Endothelial cell of umbilical vein (primary cell): ENCODE measurements around the gene RBM39. TPM values are rescaled to one million over a fixed set of nuclear protein-coding genes. Genes with fewer than 3 reads are reported as not detected.

Source experiments
- BruUV-seq: library from RNA; stranded (reverse); fragments of 400-500 nt; replicated peaks from 2 replicates; lab custom pipeline; 2021; lab: Mats Ljungman, UMichigan
- CTCF ChIA-PET: fragments of 300-600, 350-600 bp; sonication (Branson Sonifier 250); formaldehyde crosslinking; loops from one replicate; lab custom pipeline; 2021; ENCODE audit warnings: antibody characterized with exemption, inconsistent platforms; lab: Charles Lee
- POLR2A ChIA-PET: fragments of 300-600, 350-600 bp; sonication (Branson Sonifier 250); formaldehyde crosslinking; loops from one replicate; lab custom pipeline; 2021; ENCODE audit warnings: antibody characterized with exemption, inconsistent platforms; lab: Charles Lee
- DNase-seq: peaks from one replicate; pipeline ENCODE4 v3.0.0-alpha.2; 2011; ENCODE audit warnings: low read depth, low spot score
- FAIRE-seq: peaks from 2 replicates; lab custom pipeline; 2011; peaks lifted over from hg19 to GRCh38; lab: Jason Lieb, UNC
- H2AFZ ChIP-seq: 2 replicates; pipeline ENCODE4 v1.6.0; 2012; ENCODE audit warnings: low read depth, low read length, control low read depth, inconsistent platforms
- H3K27ac ChIP-seq: 2 replicates; pipeline ENCODE4 v1.5.1; 2011; ENCODE audit warnings: low read depth, mild to moderate bottlenecking, control low read depth, low read length, moderate library complexity; ENCODE audit not compliant: insufficient read depth
- H3K27me3 ChIP-seq, 2 experiments: 2 replicates each; pipeline versions ENCODE4 v1.6.0 to v1.6.1; 2011; ENCODE audit warnings: low read length in 2 of 2, mixed read lengths in 1 of 2; ENCODE audit not compliant: control insufficient read depth in 2 of 2, insufficient read depth in 2 of 2
- H3K36me3 ChIP-seq, 2 experiments: 2 replicates in 1 of 2; 3 replicates in 1 of 2; pipeline ENCODE4 v1.5.1; 2011; ENCODE audit warnings: low read length in 2 of 2, mild to moderate bottlenecking in 1 of 2, moderate library complexity in 1 of 2; ENCODE audit not compliant: control insufficient read depth in 2 of 2, insufficient read depth in 2 of 2; ENCODE audit errors: extremely low read depth in 1 of 2
- H3K4me1 ChIP-seq: 3 replicates; pipeline ENCODE4 v1.5.1; 2011; ENCODE audit warnings: mild to moderate bottlenecking, low read length; ENCODE audit not compliant: control insufficient read depth, insufficient read depth; ENCODE audit errors: extremely low read depth
- H3K4me2 ChIP-seq: 2 replicates; pipeline ENCODE4 v1.6.1; 2011; ENCODE audit warnings: low read length, control low read depth, mixed read lengths; ENCODE audit not compliant: insufficient read depth
- H3K4me3 ChIP-seq, 3 experiments: fragments of 200-600 bp in 1 of 3; sonication (generic), shearing (Covaris generic) in 1 of 3; replicated peaks in 1 of 3; 2 replicates each; pipeline ENCODE4 v1.5.1; 2011 to 2016; ENCODE audit warnings: control low read depth in 3 of 3, low read length in 3 of 3, mild to moderate bottlenecking in 2 of 3, inconsistent platforms in 1 of 3, low read depth in 1 of 3, moderate library complexity in 1 of 3; ENCODE audit not compliant: insufficient read depth in 1 of 3
- H3K79me2 ChIP-seq: 2 replicates; pipeline ENCODE4 v1.6.0; 2012; ENCODE audit warnings: low read length, inconsistent platforms; ENCODE audit not compliant: control insufficient read depth, insufficient read depth
- H3K9ac ChIP-seq: replicated peaks from 2 replicates; pipeline ENCODE3; 2011; ENCODE audit warnings: low read length, control low read depth; ENCODE audit not compliant: insufficient read depth; ENCODE audit errors: extremely low read depth
- H3K9me1 ChIP-seq: replicated peaks from 3 replicates; pipeline ENCODE4 v1.6.0; 2011; ENCODE audit warnings: mild to moderate bottlenecking, low read length; ENCODE audit not compliant: control insufficient read depth, insufficient read depth; ENCODE audit errors: extremely low read depth
- H3K9me3 ChIP-seq: replicated peaks from 2 replicates; pipeline ENCODE4 v1.5.1; 2012; ENCODE audit warnings: low read length, inconsistent platforms; ENCODE audit not compliant: control insufficient read depth, insufficient read depth
- H4K20me1 ChIP-seq: replicated peaks from 2 replicates; pipeline ENCODE3; 2011; ENCODE audit warnings: mild to moderate bottlenecking, low read length; ENCODE audit not compliant: control insufficient read depth, insufficient read depth; ENCODE audit errors: extremely low read depth
- EZH2 ChIP-seq: IDR thresholded peaks from 2 replicates; pipeline ENCODE4 v1.6.1; 2012; ENCODE audit warnings: borderline replicate concordance, low read depth, mild to moderate bottlenecking, moderate library complexity, low read length, inconsistent platforms; ENCODE audit not compliant: severe bottlenecking
- FOS ChIP-seq: IDR thresholded peaks from 2 replicates; pipeline ENCODE4 v1.6.1; 2011; ENCODE audit warnings: mild to moderate bottlenecking, low read length, moderate library complexity, borderline replicate concordance; ENCODE audit not compliant: insufficient read depth
- GATA2 ChIP-seq: IDR thresholded peaks from 2 replicates; pipeline ENCODE4 v1.7.0; 2011; ENCODE audit warnings: low read depth, mild to moderate bottlenecking, moderate library complexity, mixed read lengths, low read length; ENCODE audit not compliant: insufficient read length, insufficient read depth
- JUN ChIP-seq: IDR thresholded peaks from 2 replicates; pipeline ENCODE4 v1.6.1; 2011; ENCODE audit warnings: borderline replicate concordance, low read depth; ENCODE audit not compliant: insufficient read length, insufficient read depth
- MYC ChIP-seq: IDR thresholded peaks from one replicate; pipeline ENCODE4 v1.6.1; 2011; ENCODE audit warnings: mild to moderate bottlenecking, low read depth, low read length
- POLR2A ChIP-seq: IDR thresholded peaks from 2 replicates; pipeline ENCODE4 v1.6.1; 2012; ENCODE audit warnings: low read depth, mild to moderate bottlenecking, control low read depth, low read length
- POLR2AphosphoS5 ChIP-seq: IDR thresholded peaks from 2 replicates; pipeline ENCODE4 v1.6.1; 2012; ENCODE audit warnings: low read depth, mild to moderate bottlenecking, control low read depth, low read length, moderate library complexity; ENCODE audit not compliant: insufficient read depth
- dilution Hi-C: fragments of 300-500 bp; cut with MboI; formaldehyde crosslinking; loops from one replicate; pipeline ENCODE4 v1.15.0; 2019; ENCODE audit warnings: low sequenced_read_pairs; ENCODE audit not compliant: extremely low pct_ligation_motif_present
- intact Hi-C: fragments of 100-400 bp; cut with micrococcal nuclease; formaldehyde crosslinking; loops from one replicate; pipeline ENCODE4 v1.10.0; 2022
- polyA plus RNA-seq, 4 experiments: library from polyadenylated mRNA; depleted of rRNA in 3 of 4; stranded (reverse) in 3 of 4; unstranded in 1 of 4; fragments of >200 nt; gene quantifications; 2 replicates each; pipeline versions ENCODE4 v1.2.1 to v1.2.3, GENCODE V29; 2011 to 2012; ENCODE audit warnings: missing spikeins in 1 of 4
- total RNA-seq: library from RNA; stranded (reverse); gene quantifications from 2 replicates; pipeline ENCODE4 v1.2.3, GENCODE V29; 2021
- TF ChIP-seq, protein P1 (sequence below): IDR thresholded peaks from 2 replicates; pipeline ENCODE4 v1.6.1; 2011; ENCODE audit not compliant: insufficient read depth, insufficient read length
- TF ChIP-seq, protein P2 (sequence below), 2 donors: IDR thresholded peaks; 1 replicate in 1 of 2; 2 replicates in 1 of 2; pipeline ENCODE4 v1.5.1; 2011; ENCODE audit warnings: low read length in 2 of 2, mild to moderate bottlenecking in 2 of 2, moderate library complexity in 2 of 2, control low read depth in 1 of 2, inconsistent platforms in 1 of 2, low read depth in 1 of 2; ENCODE audit not compliant: insufficient read depth in 1 of 2; ENCODE audit errors: extremely low read depth in 1 of 2

Gene RBM39
- total and polyA plus RNA-seq, 2 donors (not counting 3 experiments of a cell fraction or from before 2014, with no cell fraction given), result 106 to 309 TPM

- no TSS peak for BruUV-seq
Observed at GRCh38 chr20:35669681-35670080, 72.4 kb downstream of the RBM39 start.

More at GRCh38 chr20:35669681-35670080, 72.4 kb downstream of the RBM39 start:
- Histone ChIP-seq H3K4me3 (no peak overlapping the region), H3K4me1 (no peaks in the 10 kb centered on the region), H2AFZ (no peak overlapping the region), H3K36me3 (peaks cover 3 to 11% of the 10 kb centered on the region in 2 experiments), H3K9me1 (no peaks in the 10 kb centered on the region), H3K4me2 (no peak overlapping the region), H3K79me2 (no peaks in the 10 kb centered on the region), H4K20me1 (no peaks in the 10 kb centered on the region), H3K27ac (no peak overlapping the region), H3K27me3 (no peaks in the 10 kb centered on the region), H3K9ac (no peak overlapping the region), H3K9me3 (no peaks in the 10 kb centered on the region)
- intact Hi-C loops, result no loop called here
- POLR2A ChIA-PET, result no interaction called here
- DNase-seq (no peak), FAIRE-seq (no peak)
- dilution Hi-C loops, result no loop called here
- CTCF ChIA-PET, result interaction anchor here (0.9 to 1.1 kb wide), 2 partner anchors 10 to 12 kb away, joined by 3 read pairs; no protein-coding TSS in a partner anchor
- TF ChIP-seq JUN (no peak), POLR2AphosphoS5 (no peak), MYC (no peak), EZH2 (no peak), FOS (no peak), POLR2A (no peak), GATA2 (no peak)
- TF ChIP-seq, protein P1, sequence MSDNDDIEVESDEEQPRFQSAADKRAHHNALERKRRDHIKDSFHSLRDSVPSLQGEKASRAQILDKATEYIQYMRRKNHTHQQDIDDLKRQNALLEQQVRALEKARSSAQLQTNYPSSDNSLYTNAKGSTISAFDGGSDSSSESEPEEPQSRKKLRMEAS, result no peak
- TF ChIP-seq, protein P2, sequence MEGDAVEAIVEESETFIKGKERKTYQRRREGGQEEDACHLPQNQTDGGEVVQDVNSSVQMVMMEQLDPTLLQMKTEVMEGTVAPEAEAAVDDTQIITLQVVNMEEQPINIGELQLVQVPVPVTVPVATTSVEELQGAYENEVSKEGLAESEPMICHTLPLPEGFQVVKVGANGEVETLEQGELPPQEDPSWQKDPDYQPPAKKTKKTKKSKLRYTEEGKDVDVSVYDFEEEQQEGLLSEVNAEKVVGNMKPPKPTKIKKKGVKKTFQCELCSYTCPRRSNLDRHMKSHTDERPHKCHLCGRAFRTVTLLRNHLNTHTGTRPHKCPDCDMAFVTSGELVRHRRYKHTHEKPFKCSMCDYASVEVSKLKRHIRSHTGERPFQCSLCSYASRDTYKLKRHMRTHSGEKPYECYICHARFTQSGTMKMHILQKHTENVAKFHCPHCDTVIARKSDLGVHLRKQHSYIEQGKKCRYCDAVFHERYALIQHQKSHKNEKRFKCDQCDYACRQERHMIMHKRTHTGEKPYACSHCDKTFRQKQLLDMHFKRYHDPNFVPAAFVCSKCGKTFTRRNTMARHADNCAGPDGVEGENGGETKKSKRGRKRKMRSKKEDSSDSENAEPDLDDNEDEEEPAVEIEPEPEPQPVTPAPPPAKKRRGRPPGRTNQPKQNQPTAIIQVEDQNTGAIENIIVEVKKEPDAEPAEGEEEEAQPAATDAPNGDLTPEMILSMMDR (IDR thresholded peaks at IDR 0.05; ENCODE audit: extremely low read depth in 1 of 2, insufficient read depth in 1 of 2, low read depth in 1 of 2, low read length in 2 of 2), result no peak
